ENCODE results near the gene FAM209B. TPM values are rescaled to one million over a fixed set of nuclear protein-coding genes. Genes with fewer than 3 reads are reported as not detected.

The FAM209B gene
- total RNA-seq, 1 experiment from 2014 or later, result 0.92 TPM

DNA sequence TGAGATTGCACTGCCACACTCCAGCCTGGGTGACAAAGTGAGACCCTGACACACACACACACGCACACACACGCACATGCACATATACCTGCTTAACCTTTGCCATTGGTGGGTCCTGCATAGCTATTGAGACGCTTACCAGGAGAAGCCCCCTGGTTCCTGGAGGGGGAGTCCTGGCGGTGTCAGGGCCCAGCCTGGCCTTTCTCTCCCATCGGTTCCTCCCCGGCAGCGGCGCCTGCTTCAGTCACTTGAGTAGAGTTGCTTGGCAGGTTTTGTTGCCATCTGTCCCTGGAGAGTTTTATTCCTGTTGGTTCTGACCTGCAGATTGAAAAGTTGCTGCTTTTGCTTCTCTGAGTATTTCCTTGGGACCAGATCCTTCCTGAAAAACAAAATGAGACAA lies 29.1 kb upstream of the FAM209B start:
- Mint-ChIP-seq H3K4me3 (no peak overlapping the region), H3K4me1 (peaks cover under 1 to 3% of the 10 kb centered on the region in 2 experiments; a peak in 2 of 4 replicates), H3K9me3 (no peaks in the 10 kb centered on the region), H3K36me3 (ENCODE audit: insufficient read depth in 1 of 3, low read depth in 3 of 3) (no peaks in the 10 kb centered on the region), H3K27me3 (ENCODE audit: low read depth) (no peaks in the 10 kb centered on the region), H3K27ac (peak overlapping the region; percentile 33 to 81 (median 62); a peak in 1 of 7 replicates)
- no peak overlapping the region for H2BK5ac ChIP-seq (ENCODE audit: insufficient read length, low read length)
- no peak overlapping the region for H3K18ac ChIP-seq (ENCODE audit: insufficient read length, low read depth, low read length)
- H4K91ac ChIP-seq (ENCODE audit: insufficient read length, low read depth, low read length), result no peak overlapping the region
- no peak overlapping the region for H2BK12ac ChIP-seq (ENCODE audit: insufficient read length, low read depth, low read length)
- no peak overlapping the region for H2BK120ac ChIP-seq (ENCODE audit: low read depth, low read length, poor library complexity, severe bottlenecking)
- no peaks in the 10 kb centered on the region for H3K79me2 ChIP-seq (ENCODE audit: insufficient read depth, low read length)
- no peaks in the 10 kb centered on the region for H3K23me2 ChIP-seq (ENCODE audit: insufficient read length, low read depth, low read length, poor library complexity, severe bottlenecking)
- peaks cover 6% of the 10 kb centered on the region for H3K79me1 ChIP-seq (ENCODE audit: insufficient read depth, low read depth, low read length, poor library complexity, severe bottlenecking)
- no peaks in the 10 kb centered on the region for H3K9me3 ChIP-seq (ENCODE audit: control insufficient read depth, low read depth, low read length)
- H2BK15ac ChIP-seq (ENCODE audit: low read depth, low read length), result no peak overlapping the region
- no peak overlapping the region for H2AFZ ChIP-seq (ENCODE audit: low read length)
- no peak overlapping the region for H3K27ac ChIP-seq (ENCODE audit: insufficient read length, low read depth, low read length)
- no peaks in the 10 kb centered on the region for H4K20me1 ChIP-seq (ENCODE audit: control insufficient read depth, insufficient read depth, insufficient read length)
- no peak overlapping the region for H3K56ac ChIP-seq (ENCODE audit: insufficient read length, low read depth, low read length)
- DNase-seq, result no peak
- H3T11ph ChIP-seq (ENCODE audit: low read length), result no peak overlapping the region
- no peaks in the 10 kb centered on the region for H3K27me3 ChIP-seq (ENCODE audit: insufficient read depth, low read length)
- no peak overlapping the region for H3K4ac ChIP-seq (ENCODE audit: low read depth, low read length)
- no peak overlapping the region for H3K14ac ChIP-seq (ENCODE audit: insufficient read depth, low read length)
- no peak overlapping the region for H2AK5ac ChIP-seq (ENCODE audit: insufficient read length, low read length)
- no peak overlapping the region for H3K4me2 ChIP-seq (ENCODE audit: insufficient read depth, insufficient read length, low read length)
- H3K9ac ChIP-seq (ENCODE audit: extremely low read depth, insufficient read length, low read length), result no peak overlapping the region
- no peaks in the 10 kb centered on the region for H3K4me1 ChIP-seq (ENCODE audit: insufficient read depth, low read length)
- WGBS (ENCODE audit: extremely low coverage, insufficient read length, low lambda C conversion rate), result no CpG with 5 or more reads among the region's 8 CpGs
- H4K5ac ChIP-seq (ENCODE audit: insufficient read length, low read depth, low read length), result no peak overlapping the region
- no peak overlapping the region for H4K8ac ChIP-seq (replicated peaks; ENCODE audit: insufficient read length, low read depth, low read length)
- TF ChIP-seq, protein P1, sequence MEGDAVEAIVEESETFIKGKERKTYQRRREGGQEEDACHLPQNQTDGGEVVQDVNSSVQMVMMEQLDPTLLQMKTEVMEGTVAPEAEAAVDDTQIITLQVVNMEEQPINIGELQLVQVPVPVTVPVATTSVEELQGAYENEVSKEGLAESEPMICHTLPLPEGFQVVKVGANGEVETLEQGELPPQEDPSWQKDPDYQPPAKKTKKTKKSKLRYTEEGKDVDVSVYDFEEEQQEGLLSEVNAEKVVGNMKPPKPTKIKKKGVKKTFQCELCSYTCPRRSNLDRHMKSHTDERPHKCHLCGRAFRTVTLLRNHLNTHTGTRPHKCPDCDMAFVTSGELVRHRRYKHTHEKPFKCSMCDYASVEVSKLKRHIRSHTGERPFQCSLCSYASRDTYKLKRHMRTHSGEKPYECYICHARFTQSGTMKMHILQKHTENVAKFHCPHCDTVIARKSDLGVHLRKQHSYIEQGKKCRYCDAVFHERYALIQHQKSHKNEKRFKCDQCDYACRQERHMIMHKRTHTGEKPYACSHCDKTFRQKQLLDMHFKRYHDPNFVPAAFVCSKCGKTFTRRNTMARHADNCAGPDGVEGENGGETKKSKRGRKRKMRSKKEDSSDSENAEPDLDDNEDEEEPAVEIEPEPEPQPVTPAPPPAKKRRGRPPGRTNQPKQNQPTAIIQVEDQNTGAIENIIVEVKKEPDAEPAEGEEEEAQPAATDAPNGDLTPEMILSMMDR (conservative IDR thresholded peaks at IDR 0.05), result no peak
- no peak overlapping the region for H2BK20ac ChIP-seq (ENCODE audit: low read depth, low read length, poor library complexity, severe bottlenecking)
- H3K23ac ChIP-seq (ENCODE audit: insufficient read length, low read depth, low read length), result no peak overlapping the region
